ENCODE results near the gene SIM1.

SIM1 gene

DNA sequence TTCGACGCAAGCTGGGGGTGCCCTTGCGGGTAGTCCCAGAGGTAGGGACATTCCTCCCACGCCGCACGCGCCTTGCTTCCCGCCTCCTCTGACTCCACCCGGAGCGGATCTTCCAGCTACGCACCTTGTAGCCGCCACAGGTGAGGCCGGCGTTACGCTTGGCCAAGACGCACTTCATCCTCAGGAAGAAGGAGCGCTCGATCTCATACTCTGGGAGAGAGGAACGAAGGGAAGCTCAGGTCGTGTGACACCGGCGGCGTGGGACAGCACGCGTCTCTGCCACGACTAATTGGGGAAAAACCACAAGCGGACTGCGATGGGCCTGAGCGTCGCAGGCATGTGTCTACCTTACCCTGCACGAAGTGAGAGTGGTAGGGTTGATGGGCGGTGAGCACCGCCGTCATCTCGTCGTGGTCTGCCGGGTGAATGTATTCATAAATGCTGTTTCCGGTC lies 15.5 kb downstream of the SIM1 start:
- H3K4me3 ChIP-seq (ENCODE audit: low read length) = no peak overlapping the region
- no peaks in the 10 kb centered on the region for H3K36me3 ChIP-seq (ENCODE audit: control insufficient read depth, insufficient read depth, low read length)
- peaks cover 97% of the 10 kb centered on the region for H3K27me3 ChIP-seq (ENCODE audit: control insufficient read depth, insufficient read depth, low read length)
- H3K4me1 ChIP-seq (ENCODE audit: control insufficient read depth, insufficient read depth, low read length) = peaks cover 15% of the 10 kb centered on the region
- no peak overlapping the region for H3K9ac ChIP-seq (ENCODE audit: low read length)
- no peaks in the 10 kb centered on the region for H3K9me3 ChIP-seq (ENCODE audit: control insufficient read depth, low read length)

DNA sequence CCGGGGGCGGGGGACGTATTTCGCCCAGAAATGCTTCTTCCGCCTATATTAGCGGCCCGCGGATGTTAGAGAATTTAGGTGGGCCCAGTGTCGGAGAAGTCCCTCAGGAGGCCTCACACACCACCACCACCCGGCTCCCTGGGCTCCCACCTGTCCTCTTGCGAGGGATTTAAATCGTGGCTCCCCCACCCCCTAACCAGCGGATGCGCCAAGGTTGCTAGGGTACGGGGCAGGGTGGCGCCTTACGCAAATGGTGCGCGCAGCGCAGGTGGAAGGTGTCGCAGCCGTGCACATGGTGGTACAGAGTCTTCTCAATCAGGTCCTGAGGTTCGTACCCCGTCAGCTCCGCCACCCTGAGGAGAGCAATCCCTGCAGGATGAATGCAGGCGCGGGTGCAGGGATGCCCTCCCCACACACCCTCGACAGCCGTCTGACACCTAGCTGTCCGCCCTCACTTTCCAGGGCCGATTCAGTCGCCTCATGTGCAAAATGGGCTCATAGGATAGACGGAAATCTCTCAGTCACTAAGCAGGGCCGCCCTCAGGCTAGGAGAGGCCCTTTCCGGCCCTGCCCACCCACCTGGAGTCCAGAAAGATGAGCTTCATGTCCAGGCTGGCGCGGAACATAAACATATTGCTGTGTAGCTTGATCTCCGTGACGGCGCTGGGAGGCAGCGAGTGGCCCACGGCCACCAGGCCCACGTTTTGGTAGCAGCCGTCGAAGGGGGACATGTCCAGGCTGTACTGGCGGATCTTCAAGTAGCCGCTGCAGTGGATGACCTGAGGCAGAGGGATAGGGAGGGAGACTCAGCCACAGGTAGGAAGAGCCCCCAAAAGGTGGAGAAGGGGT lies 16.6 kb downstream of the SIM1 start:
- H3K9ac ChIP-seq (ENCODE audit: low read length) = no peak overlapping the region
- H3K9me3 ChIP-seq (ENCODE audit: control insufficient read depth, low read length) = no peaks in the 10 kb centered on the region
- H3K4me3 ChIP-seq (ENCODE audit: low read length) = no peak overlapping the region
- peaks cover 10% of the 10 kb centered on the region for H3K4me1 ChIP-seq (ENCODE audit: control insufficient read depth, insufficient read depth, low read length)
- no peaks in the 10 kb centered on the region for H3K36me3 ChIP-seq (ENCODE audit: control insufficient read depth, insufficient read depth, low read length)
- peaks cover 89% of the 10 kb centered on the region for H3K27me3 ChIP-seq (ENCODE audit: control insufficient read depth, insufficient read depth, low read length)

DNA sequence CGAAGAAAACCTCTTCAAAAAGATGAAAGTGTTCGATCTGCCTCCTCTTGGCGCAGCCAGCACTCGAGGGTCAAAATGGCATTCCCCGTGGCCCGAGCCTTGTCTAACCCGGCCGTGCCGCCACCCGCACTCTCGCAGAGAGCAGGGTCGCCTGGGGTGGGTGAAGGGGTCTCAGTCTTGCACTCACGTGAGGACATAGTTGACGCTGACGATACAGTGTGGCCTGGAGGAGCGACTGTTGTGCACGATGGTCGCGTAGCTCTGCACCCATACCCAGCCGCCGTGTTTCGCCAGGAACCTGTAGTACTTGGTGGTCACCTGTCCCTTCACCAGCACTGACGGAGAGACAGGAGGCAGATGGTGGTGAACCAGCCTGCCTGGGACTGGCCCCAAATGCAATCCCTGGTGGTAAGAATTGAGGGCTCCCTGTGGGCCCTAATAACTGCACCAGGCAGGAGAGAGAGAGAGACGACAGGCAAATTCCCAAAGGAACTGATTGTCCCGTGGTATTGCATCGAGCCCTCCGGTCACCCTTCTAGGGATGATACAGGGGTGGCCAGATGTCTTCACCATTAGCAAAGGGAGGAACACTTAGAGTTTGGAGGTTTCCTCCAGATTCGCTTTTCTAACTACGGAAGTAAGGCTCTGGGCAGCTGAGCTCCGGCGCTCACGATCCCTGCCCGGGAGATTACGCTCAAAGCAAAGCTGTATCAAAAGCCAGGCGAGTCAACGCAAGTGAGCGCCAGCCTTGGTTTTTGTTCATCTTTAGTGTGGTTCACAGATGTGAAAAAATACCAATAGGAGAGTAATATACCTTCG lies 17.4 kb downstream of the SIM1 start:
- Histone ChIP-seq H3K4me3 (ENCODE audit: low read length) (no peak overlapping the region), H3K36me3 (ENCODE audit: control insufficient read depth, insufficient read depth, low read length) (no peaks in the 10 kb centered on the region), H3K27me3 (ENCODE audit: control insufficient read depth, insufficient read depth, low read length) (peaks cover 80% of the 10 kb centered on the region), H3K9me3 (ENCODE audit: control insufficient read depth, low read length) (no peaks in the 10 kb centered on the region), H3K9ac (ENCODE audit: low read length) (no peak overlapping the region), H3K4me1 (ENCODE audit: control insufficient read depth, insufficient read depth, low read length) (peaks cover 10% of the 10 kb centered on the region)

DNA sequence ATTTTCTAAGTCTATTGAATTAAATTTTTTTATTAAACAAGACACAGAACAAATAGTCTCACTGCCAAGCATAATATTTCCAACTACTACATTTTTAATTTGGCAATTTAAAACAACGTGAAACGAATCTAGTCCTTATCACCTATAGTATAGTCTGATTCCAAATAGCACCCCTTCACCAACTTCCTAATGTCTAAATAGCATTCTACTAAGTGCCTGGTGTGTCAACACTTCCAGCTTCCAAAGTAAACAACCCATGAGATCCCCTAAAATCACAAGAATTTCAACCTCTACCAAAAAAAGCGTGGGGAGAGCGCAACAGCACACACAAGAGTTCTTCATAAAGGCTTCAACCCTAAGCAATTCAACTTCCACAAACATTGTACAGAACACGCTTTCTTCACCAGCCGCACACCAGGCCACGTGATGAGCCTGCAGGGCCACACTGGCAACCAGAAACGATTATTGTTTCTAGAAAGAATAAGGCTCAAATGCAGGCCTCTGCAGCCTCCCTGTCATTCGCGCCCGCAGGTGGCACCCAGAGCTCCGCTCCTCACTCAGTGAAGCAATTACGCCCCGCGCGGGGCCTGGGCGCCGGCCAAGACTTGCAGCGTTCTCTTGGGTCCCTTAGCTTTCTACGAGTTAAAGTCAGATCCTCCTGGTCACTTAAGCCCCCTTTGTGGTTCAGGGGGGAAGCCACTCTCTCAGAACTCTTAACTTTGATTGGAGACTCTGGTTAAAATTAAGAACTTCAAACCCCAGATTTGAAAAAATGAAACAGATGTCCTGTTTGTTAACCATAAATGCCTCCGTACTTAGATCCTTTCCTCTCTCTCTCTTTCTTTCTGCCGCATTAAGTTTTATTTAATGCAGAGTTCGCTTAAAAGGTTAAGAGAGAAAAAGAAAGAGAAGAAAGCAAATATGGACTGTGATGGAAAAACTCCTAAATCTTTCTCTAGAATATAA lies 18.3 kb downstream of the SIM1 start:
- Histone ChIP-seq H3K4me1 (ENCODE audit: control insufficient read depth, insufficient read depth, low read length) (peaks cover 10% of the 10 kb centered on the region), H3K36me3 (ENCODE audit: control insufficient read depth, insufficient read depth, low read length) (no peaks in the 10 kb centered on the region), H3K4me3 (ENCODE audit: low read length) (no peak overlapping the region), H3K27me3 (ENCODE audit: control insufficient read depth, insufficient read depth, low read length) (peaks cover 78% of the 10 kb centered on the region), H3K9ac (ENCODE audit: low read length) (no peak overlapping the region), H3K9me3 (ENCODE audit: control insufficient read depth, low read length) (no peaks in the 10 kb centered on the region)

DNA sequence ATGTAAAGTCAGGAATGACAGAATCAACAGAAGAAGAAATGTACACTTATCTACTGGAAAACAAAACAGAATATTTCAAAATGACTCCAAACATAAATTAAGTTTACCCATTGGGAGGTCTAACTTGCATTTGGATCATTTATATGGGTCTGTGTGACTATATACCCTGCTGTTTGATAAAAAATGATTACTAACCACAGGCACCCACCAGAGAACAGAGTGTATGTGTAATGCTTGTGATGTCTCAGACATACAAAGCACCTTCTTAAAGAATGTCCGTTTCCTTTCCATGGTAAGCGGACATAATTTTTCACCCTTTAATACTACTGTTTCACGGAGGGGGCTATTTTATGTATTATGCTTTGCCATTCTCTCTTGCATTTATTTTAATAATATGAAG lies 19.2 kb downstream of the SIM1 start:
- no peaks in the 10 kb centered on the region for H3K36me3 ChIP-seq (ENCODE audit: control insufficient read depth, insufficient read depth, low read length)
- no peaks in the 10 kb centered on the region for H3K9me3 ChIP-seq (ENCODE audit: control insufficient read depth, low read length)
- H3K9ac ChIP-seq (ENCODE audit: low read length) = no peak overlapping the region
- H3K4me1 ChIP-seq (ENCODE audit: control insufficient read depth, insufficient read depth, low read length) = peaks cover 10% of the 10 kb centered on the region
- peaks cover 79% of the 10 kb centered on the region for H3K27me3 ChIP-seq (ENCODE audit: control insufficient read depth, insufficient read depth, low read length)
- H3K4me3 ChIP-seq (ENCODE audit: low read length) = no peak overlapping the region

DNA sequence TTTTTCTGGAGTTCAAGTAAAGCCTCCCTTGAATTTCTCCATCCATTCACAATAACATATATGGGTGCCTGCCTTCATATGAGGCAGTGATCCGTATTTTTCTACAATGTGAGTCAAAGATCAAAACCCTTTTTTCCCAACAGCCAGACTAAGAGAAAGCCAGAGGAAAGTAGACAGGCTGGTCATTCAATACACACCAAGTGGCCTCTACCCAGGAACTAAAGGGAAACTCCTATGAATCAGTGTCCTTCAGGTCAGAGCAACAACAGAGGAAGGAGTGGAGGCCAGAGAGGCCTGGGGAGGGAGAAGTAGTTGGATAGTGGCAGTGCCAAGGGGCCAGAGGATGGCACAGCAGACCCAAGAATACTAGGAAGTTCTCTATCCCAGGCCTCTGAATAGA lies 23.8 kb downstream of the SIM1 start:
- Histone ChIP-seq H3K4me3 (ENCODE audit: low read length) (no peak overlapping the region), H3K4me1 (ENCODE audit: control insufficient read depth, insufficient read depth, low read length) (no peaks in the 10 kb centered on the region), H3K36me3 (ENCODE audit: control insufficient read depth, insufficient read depth, low read length) (no peaks in the 10 kb centered on the region), H3K27me3 (ENCODE audit: control insufficient read depth, insufficient read depth, low read length) (peaks cover 61% of the 10 kb centered on the region), H3K9ac (ENCODE audit: low read length) (no peak overlapping the region), H3K9me3 (ENCODE audit: control insufficient read depth, low read length) (no peaks in the 10 kb centered on the region)

DNA sequence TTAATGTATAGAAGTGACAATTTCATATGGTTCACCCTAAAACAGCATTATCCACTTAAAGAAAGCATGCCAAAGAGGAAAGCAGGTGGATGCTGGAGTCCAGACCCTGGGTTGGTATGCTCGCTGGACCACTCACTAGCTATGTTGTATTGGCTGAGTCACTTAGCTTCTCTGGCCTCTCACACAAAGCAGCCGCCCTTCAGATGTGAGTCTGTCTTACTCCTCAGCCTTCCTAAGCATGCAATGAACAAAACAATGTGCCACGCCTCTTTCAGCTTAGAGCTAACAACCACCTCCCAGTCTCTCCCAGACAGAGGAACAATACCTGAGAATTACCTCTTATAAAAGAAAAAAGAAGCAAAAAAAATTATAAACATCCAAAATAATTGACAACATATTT lies 29.4 kb downstream of the SIM1 start:
- no peaks in the 10 kb centered on the region for H3K9me3 ChIP-seq (ENCODE audit: control insufficient read depth, low read length)
- peaks cover 13% of the 10 kb centered on the region for H3K4me1 ChIP-seq (ENCODE audit: control insufficient read depth, insufficient read depth, low read length)
- H3K27me3 ChIP-seq (ENCODE audit: control insufficient read depth, insufficient read depth, low read length) = peaks cover 53% of the 10 kb centered on the region
- no peaks in the 10 kb centered on the region for H3K36me3 ChIP-seq (ENCODE audit: control insufficient read depth, insufficient read depth, low read length)
- no peak overlapping the region for H3K9ac ChIP-seq (ENCODE audit: low read length)
- H3K4me3 ChIP-seq (ENCODE audit: low read length) = no peak overlapping the region

DNA sequence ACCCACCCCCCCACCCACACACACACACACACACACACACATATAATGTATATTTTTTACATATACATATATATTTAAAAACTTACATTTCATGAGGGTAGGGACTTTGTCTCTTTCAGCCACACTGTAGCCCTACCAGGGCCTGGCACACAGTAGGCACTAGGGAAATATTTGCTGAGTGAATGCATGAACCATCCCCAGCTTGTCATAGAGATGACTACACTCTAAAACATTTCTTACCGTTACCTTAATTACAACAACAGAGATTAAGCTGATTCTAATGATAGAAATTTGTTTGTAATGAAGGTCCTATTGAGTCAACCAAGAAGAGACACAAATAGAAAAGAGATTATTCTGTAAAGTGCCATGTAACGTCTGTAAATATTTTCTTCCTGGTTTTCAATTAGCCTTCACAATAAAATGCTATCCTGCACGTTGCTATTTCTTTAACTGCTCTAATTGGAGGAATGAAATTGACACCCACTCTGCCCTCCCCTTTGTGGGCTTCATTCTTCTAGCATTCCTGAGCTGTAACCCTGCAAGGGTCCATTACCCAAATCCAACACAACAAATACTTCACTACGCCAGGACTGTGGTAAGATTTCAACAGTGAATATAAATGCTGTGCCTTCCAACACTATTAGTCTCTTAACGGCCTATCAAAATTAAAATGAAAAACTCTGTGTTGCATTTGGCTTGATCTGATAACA lies 30.8 kb downstream of the SIM1 start:
- Histone ChIP-seq H3K4me3 (ENCODE audit: low read length) (no peak overlapping the region), H3K9me3 (ENCODE audit: control insufficient read depth, low read length) (no peaks in the 10 kb centered on the region), H3K4me1 (ENCODE audit: control insufficient read depth, insufficient read depth, low read length) (peaks cover 13% of the 10 kb centered on the region), H3K27me3 (ENCODE audit: control insufficient read depth, insufficient read depth, low read length) (peaks cover 41% of the 10 kb centered on the region), H3K36me3 (ENCODE audit: control insufficient read depth, insufficient read depth, low read length) (no peaks in the 10 kb centered on the region), H3K9ac (ENCODE audit: low read length) (no peak overlapping the region)

DNA sequence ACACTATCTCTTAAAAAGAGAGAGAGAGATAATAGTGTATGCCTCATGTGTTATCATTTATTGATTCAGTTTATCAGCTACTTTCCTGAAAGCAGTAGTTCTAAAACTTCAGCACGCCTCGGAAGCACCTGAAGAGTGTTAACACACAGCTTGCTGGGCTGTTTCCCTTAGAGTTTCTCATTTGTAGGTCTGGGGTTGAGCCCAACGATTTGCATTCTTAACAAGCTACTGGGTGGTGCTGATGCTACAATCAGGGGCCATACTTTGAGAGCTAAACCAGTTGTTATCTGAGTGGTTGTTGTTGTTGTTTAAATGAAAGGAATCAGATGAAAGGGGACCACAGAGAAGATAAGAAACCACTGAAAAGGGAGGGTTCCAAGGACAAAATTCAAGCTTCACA lies 32.6 kb downstream of the SIM1 start:
- Histone ChIP-seq H3K9ac (ENCODE audit: low read length) (no peak overlapping the region), H3K36me3 (ENCODE audit: control insufficient read depth, insufficient read depth, low read length) (no peaks in the 10 kb centered on the region), H3K4me3 (ENCODE audit: low read length) (no peak overlapping the region), H3K9me3 (ENCODE audit: control insufficient read depth, low read length) (no peaks in the 10 kb centered on the region), H3K4me1 (ENCODE audit: control insufficient read depth, insufficient read depth, low read length) (peaks cover 13% of the 10 kb centered on the region), H3K27me3 (ENCODE audit: control insufficient read depth, insufficient read depth, low read length) (peaks cover 35% of the 10 kb centered on the region)

DNA sequence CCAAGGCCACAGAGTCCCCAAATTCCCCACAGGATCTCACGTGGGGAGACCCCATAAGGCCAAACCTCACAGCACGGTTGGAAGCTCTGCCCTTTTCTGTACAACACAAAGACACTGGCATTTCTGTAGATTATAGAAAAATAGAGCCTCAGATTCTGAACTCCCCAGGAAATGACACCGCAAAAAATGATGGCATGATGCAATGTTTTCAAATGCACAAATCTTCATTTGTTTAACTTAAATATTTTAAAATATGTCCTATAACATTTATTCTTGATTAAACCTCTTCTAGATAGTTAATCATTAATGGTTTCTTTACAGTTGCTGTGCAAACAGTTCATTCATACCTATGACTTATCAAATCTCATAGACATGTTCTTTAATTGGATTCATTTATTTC lies 33.8 kb downstream of the SIM1 start:
- peaks cover 13% of the 10 kb centered on the region for H3K4me1 ChIP-seq (ENCODE audit: control insufficient read depth, insufficient read depth, low read length)
- peaks cover 35% of the 10 kb centered on the region for H3K27me3 ChIP-seq (ENCODE audit: control insufficient read depth, insufficient read depth, low read length)
- no peaks in the 10 kb centered on the region for H3K9me3 ChIP-seq (ENCODE audit: control insufficient read depth, low read length)

DNA sequence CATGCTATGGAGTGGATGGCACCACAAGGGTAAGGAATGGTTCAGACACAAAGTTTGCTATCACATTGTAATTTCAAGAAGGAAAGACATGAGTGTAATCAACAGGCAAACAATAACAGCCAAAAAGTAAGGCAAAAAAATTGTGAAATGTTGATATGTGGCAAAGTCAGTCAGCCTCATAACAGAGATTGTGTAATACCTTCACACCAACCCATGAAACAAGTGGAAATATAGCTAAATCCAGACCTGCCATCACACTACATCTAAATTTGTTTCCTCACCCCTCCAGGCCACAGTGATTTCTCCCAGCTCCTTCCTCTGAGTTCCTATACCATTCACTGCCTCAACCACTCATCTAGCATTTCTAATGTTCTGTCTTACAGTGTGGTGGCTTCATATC lies 37.3 kb downstream of the SIM1 start:
- H3K4me1 ChIP-seq (ENCODE audit: control insufficient read depth, insufficient read depth, low read length) = peaks cover 11% of the 10 kb centered on the region
- H3K9ac ChIP-seq (ENCODE audit: low read length) = no peak overlapping the region
- H3K4me3 ChIP-seq (ENCODE audit: low read length) = no peak overlapping the region
- peaks cover 20% of the 10 kb centered on the region for H3K27me3 ChIP-seq (ENCODE audit: control insufficient read depth, insufficient read depth, low read length)
- H3K36me3 ChIP-seq (ENCODE audit: control insufficient read depth, insufficient read depth, low read length) = no peaks in the 10 kb centered on the region
- H3K9me3 ChIP-seq (ENCODE audit: control insufficient read depth, low read length) = no peaks in the 10 kb centered on the region

More for the DNA sequence above, 33.8 kb downstream of the SIM1 start:
- Histone ChIP-seq H3K9ac (ENCODE audit: low read length) (no peak overlapping the region), H3K36me3 (ENCODE audit: control insufficient read depth, insufficient read depth, low read length) (no peaks in the 10 kb centered on the region), H3K4me3 (ENCODE audit: low read length) (no peak overlapping the region)

Measured in mucosa of stomach (tissue), 1 donor.